OCI-LY1 (cell line): ENCODE measurements around the gene NRP1.

Source experiments
- CTCF ChIP-seq: fragments of 200-600 bp; sonication (generic), shearing (Covaris generic); IDR thresholded peaks from 2 replicates; pipeline ENCODE4 v1.5.1; 2017; ENCODE audit warnings: mild to moderate bottlenecking, antibody characterized with exemption, low read length, moderate library complexity, mixed read lengths
- EZH2 ChIP-seq: fragments of 200-600 bp; sonication (generic), shearing (Covaris generic); IDR thresholded peaks from 2 replicates; pipeline ENCODE4 v1.8.0; 2017; ENCODE audit warnings: borderline replicate concordance, mixed run types, mild to moderate bottlenecking, antibody characterized with exemption, low read length, moderate library complexity, mixed read lengths

- no peak for TF ChIP-seq EZH2
- TF ChIP-seq CTCF = no peak
Observed at GRCh38 chr10:33353853-33354252, 19.4 kb upstream of the NRP1 start.
